K562 (cell line): ENCODE measurements around the gene NOTCH3. TPM values are rescaled to one million over a fixed set of nuclear protein-coding genes. Genes with fewer than 3 reads are reported as not detected.

Experiments used
- ATAC-seq: fragments of 200-7000 bp; cut with Tn5 transposase; 3 replicates; pipeline ENCODE4 v1.9.1; 2020; ENCODE audit warnings: moderate library complexity
- BruUV-seq: library from RNA; stranded (reverse); fragments of 400-500 nt; replicated peaks from 2 replicates; lab custom pipeline; 2021; lab: Mats Ljungman, UMichigan
- CTCF ChIA-PET: fragments of 300-600 bp; formaldehyde crosslinking; extraction: SDS; loops from one replicate; lab custom pipeline; 2021; ENCODE audit warnings: low intra/inter-chr PET ratio; lab: Yijun Ruan, JAX
- POLR2A ChIA-PET: fragments of 300-600, 350-650 bp; sonication (Branson Sonifier 250); formaldehyde crosslinking; extraction: SDS; loops from one replicate; lab custom pipeline; 2021; ENCODE audit warnings: antibody characterized with exemption, inconsistent platforms; lab: Yijun Ruan, JAX
- DNase-seq, 4 experiments: peaks; one replicate each; pipeline versions ENCODE4 v3.0.0 to v3.0.0-alpha.2; 2011 to 2018; ENCODE audit warnings: low spot score in 3 of 4, mixed read lengths in 3 of 4; ENCODE audit errors: extremely low read depth in 1 of 4
- FAIRE-seq: peaks from 2 replicates; lab custom pipeline; 2011; peaks lifted over from hg19 to GRCh38; lab: Jason Lieb, UNC
- H2AFZ ChIP-seq: 2 replicates; pipeline ENCODE4 v1.6.0; 2011; ENCODE audit warnings: low read depth, low read length, control low read depth, inconsistent platforms
- H3K27ac ChIP-seq: fragments of 200-600 bp; 3 replicates; pipeline ENCODE4 v1.8.0; 2011; ENCODE audit warnings: low read depth, mild to moderate bottlenecking, control low read depth, inconsistent platforms, low read length, moderate library complexity, mixed read lengths; ENCODE audit errors: extremely low read depth
- H3K27me3 ChIP-seq, 2 experiments: fragments of 300-600 bp in 1 of 2; 2 replicates in 1 of 2; 3 replicates in 1 of 2; pipeline versions ENCODE4 v1.6.0 to v1.8.0; 2011; ENCODE audit warnings: inconsistent platforms in 2 of 2, low read length in 2 of 2, mild to moderate bottlenecking in 1 of 2, mixed read lengths in 1 of 2, moderate library complexity in 1 of 2; ENCODE audit not compliant: control insufficient read depth in 2 of 2, insufficient read depth in 2 of 2
- H3K36me3 ChIP-seq: fragments of 300-600 bp; 3 replicates; pipeline ENCODE4 v1.8.0; 2011; ENCODE audit warnings: mild to moderate bottlenecking, low read length, inconsistent platforms; ENCODE audit not compliant: control insufficient read depth, insufficient read depth
- H3K4me1 ChIP-seq, 2 experiments: fragments of 200-600 bp in 1 of 2; replicated peaks in 1 of 2; 2 replicates in 1 of 2; 3 replicates in 1 of 2; pipeline versions ENCODE4 v1.5.1 to v1.8.0; 2011; ENCODE audit warnings: inconsistent platforms in 2 of 2, low read length in 2 of 2, mild to moderate bottlenecking in 1 of 2, mixed read lengths in 1 of 2, moderate library complexity in 1 of 2; ENCODE audit not compliant: control insufficient read depth in 2 of 2, insufficient read depth in 2 of 2
- H3K4me2 ChIP-seq: 2 replicates; pipeline ENCODE4 v1.6.1; 2011; ENCODE audit warnings: low read length, control low read depth, inconsistent platforms, mixed read lengths; ENCODE audit not compliant: insufficient read depth
- H3K4me3 ChIP-seq: fragments of 200-600 bp; sonication (generic), shearing (Covaris generic); 2 replicates; pipeline ENCODE4 v1.5.1; 2016; ENCODE audit warnings: control low read depth, inconsistent platforms
- H3K79me2 ChIP-seq: fragments of 200-600 bp; 3 replicates; pipeline ENCODE4 v1.8.0; 2011; ENCODE audit warnings: low read length, inconsistent platforms; ENCODE audit not compliant: control insufficient read depth, insufficient read depth
- H3K9ac ChIP-seq, 2 experiments: 2 replicates each; pipeline versions ENCODE4 v1.6.0 to v1.6.1; 2011; ENCODE audit warnings: low read depth in 2 of 2, low read length in 2 of 2, control low read depth in 1 of 2, inconsistent platforms in 1 of 2, mild to moderate bottlenecking in 1 of 2, mixed read lengths in 1 of 2; ENCODE audit not compliant: insufficient read depth in 1 of 2
- H3K9me1 ChIP-seq: one replicate; pipeline ENCODE4 v1.6.0; 2011; ENCODE audit warnings: inconsistent platforms, mild to moderate bottlenecking, low read length, moderate library complexity; ENCODE audit not compliant: control insufficient read depth, insufficient read depth
- H3K9me3 ChIP-seq: replicated peaks from 2 replicates; pipeline ENCODE4 v1.5.1; 2011; ENCODE audit warnings: low read depth, low read length, inconsistent platforms; ENCODE audit not compliant: control insufficient read depth, insufficient read depth
- H4K20me1 ChIP-seq: replicated peaks from 2 replicates; pipeline ENCODE4 v1.6.1; 2011; ENCODE audit warnings: low read length, inconsistent platforms, mixed read lengths; ENCODE audit not compliant: control insufficient read depth, insufficient read depth
- NCOA2 ChIP-seq, 2 experiments: fragments of 450-650 bp; IDR thresholded peaks; 2 replicates each; pipeline ENCODE4 v1.6.1; 2018; ENCODE audit warnings: mild to moderate bottlenecking in 2 of 2, moderate library complexity in 1 of 2; ENCODE audit not compliant: partially characterized antibody in 2 of 2
- NCOA6 ChIP-seq: fragments of 450-650 bp; IDR thresholded peaks from 2 replicates; pipeline ENCODE4 v1.6.1; 2017; ENCODE audit warnings: mild to moderate bottlenecking
- NONO ChIP-seq, 2 experiments: fragments of 200-400 bp in 1 of 2; fragments of 450-650 bp in 1 of 2; formaldehyde crosslinking in 1 of 2; IDR thresholded peaks; 2 replicates each; pipeline ENCODE4 v1.6.1; 2017; ENCODE audit warnings: low read depth in 2 of 2, mild to moderate bottlenecking in 2 of 2, moderate library complexity in 2 of 2, low read length in 1 of 2
- RBM39 ChIP-seq: fragments of 200-400 bp; formaldehyde crosslinking; optimal IDR thresholded peaks from 2 replicates; pipeline ENCODE3; 2018; ENCODE audit warnings: low read depth, low read length
- SOX6 ChIP-seq: fragments of 450-650 bp; IDR thresholded peaks from 2 replicates; pipeline ENCODE4 v1.6.1; 2014; ENCODE audit warnings: mild to moderate bottlenecking
- SRSF9 ChIP-seq: fragments of 200-400 bp; formaldehyde crosslinking; IDR thresholded peaks from 2 replicates; pipeline ENCODE4 v1.6.1; 2017; ENCODE audit warnings: low read depth, low read length, borderline replicate concordance
- TCFL5 ChIP-seq: fragments of 250-450 bp; sonication (Bioruptor Pico); conservative IDR thresholded peaks from 2 replicates; pipeline ENCODE4 v1.6.1; 2021; ENCODE audit warnings: mild to moderate bottlenecking, moderate library complexity, matching md5 sums
- ZNF77 ChIP-seq: fragments of 250-450 bp; sonication (Bioruptor Pico); IDR thresholded peaks from 2 replicates; pipeline ENCODE4 v1.5.0; 2020
- ZNF79 ChIP-seq: fragments of 250-450 bp; sonication (Bioruptor Pico); IDR thresholded peaks from 2 replicates; pipeline ENCODE4 v1.4.0; 2020; ENCODE audit warnings: low read depth, mild to moderate bottlenecking, moderate library complexity
- ZZZ3 ChIP-seq: fragments of 450-650 bp; IDR thresholded peaks from 2 replicates; pipeline ENCODE4 v1.6.1; 2016; ENCODE audit warnings: antibody characterized with exemption, mild to moderate bottlenecking, moderate library complexity
- in situ Hi-C: fragments of 300-500 bp; cut with MboI; formaldehyde crosslinking; loops from 4 replicates; pipeline ENCODE4 v1.15.0; 2018; ENCODE audit warnings: inconsistent platforms, mixed read lengths
- intact Hi-C: fragments of 100-400 bp; cut with micrococcal nuclease; formaldehyde crosslinking; loops from 2 replicates; pipeline ENCODE4 v1.14.2; 2022
- polyA plus RNA-seq, 8 experiments: library from polyadenylated mRNA; depleted of rRNA in 4 of 8; stranded (reverse) in 5 of 8; unstranded in 3 of 8; fragments of >200 nt; fragmentation: Nextera tagmentation in 2 of 8; fragmentation: Illumina TruSeq in 1 of 8; extraction: Ambion mirVana in 2 of 8; extraction: Trizol in 1 of 8; gene quantifications; 2 replicates each; pipeline versions ENCODE4 v1.2.1 to v1.2.3, GENCODE V29; 2011 to 2014; ENCODE audit warnings: inconsistent platforms in 1 of 8, missing spikeins in 1 of 8
- total RNA-seq, 7 experiments: library from RNA; depleted of rRNA in 6 of 7; stranded (reverse); fragments of >200 nt in 6 of 7; fragmentation: Illumina TruSeq in 2 of 7; extraction: Trizol in 2 of 7; gene quantifications; 2 replicates each; pipeline versions ENCODE4 v1.2.1 to v1.2.3, GENCODE V29; 2011 to 2021; ENCODE audit warnings: low replicate concordance in 1 of 7

The NOTCH3 gene
- total and polyA plus RNA-seq, 9 of the 15 experiments (the other 6 are each of a cell fraction or from before 2014, with no cell fraction given) = under 0.01 to 1.2 (median 0.16) TPM

GRCh38 chr19:15137777-15138176 is 63.0 kb downstream of the NOTCH3 start:
- CTCF ChIA-PET = no interaction called here
- FAIRE-seq (no peak), DNase-seq (no peak), ATAC-seq (no peak)
- intact Hi-C loops (no loop called here), in situ Hi-C loops (no loop called here)
- POLR2A ChIA-PET = no interaction called here
- H3K9me3 ChIP-seq = no peaks in the 10 kb centered on the region
- no peaks in the 10 kb centered on the region for H3K79me2 ChIP-seq
- no peak overlapping the region for H3K4me2 ChIP-seq
- H3K4me3 ChIP-seq = no peak overlapping the region
- H3K27me3 ChIP-seq = peaks cover 16 to 40% of the 10 kb centered on the region in 2 experiments; a peak in 4 of 5 replicates
- H3K4me1 ChIP-seq = no peaks in the 10 kb centered on the region
- H4K20me1 ChIP-seq = no peaks in the 10 kb centered on the region
- H3K9me1 ChIP-seq = no peaks in the 10 kb centered on the region
- no peaks in the 10 kb centered on the region for H3K36me3 ChIP-seq
- no peak overlapping the region for H3K27ac ChIP-seq
- no peak overlapping the region for H3K9ac ChIP-seq
- no TSS peak for BruUV-seq
- no peak overlapping the region for H2AFZ ChIP-seq
- TF ChIP-seq NONO (IDR thresholded peaks at IDR 0.05; ENCODE audit: low read depth in 2 of 2, low read length in 1 of 2) (no peak), ZNF79 (CRISPR knock-in tag) (no peak), NCOA6 (no peak), SOX6 (no peak), NCOA2 (IDR thresholded peaks at IDR 0.05; ENCODE audit: partially characterized antibody in 2 of 2) (no peak), TCFL5 (CRISPR knock-in tag) (no peak), SRSF9 (no peak), RBM39 (no peak), ZZZ3 (no peak), ZNF77 (CRISPR knock-in tag) (no peak)
